Psoas muscle (tissue), 8 donors: ENCODE data around the gene NKX1-2. TPM values are rescaled to one million over a fixed set of nuclear protein-coding genes. Genes with fewer than 3 reads are reported as not detected.

ENCODE experiments used
- ATAC-seq, 4 donors: fragments of 200-7000 bp; cut with Tn5 transposase; one replicate each; pipeline ENCODE4 v1.9.1; 2020; ENCODE audit warnings: moderate library complexity in 3 of 4, mild to moderate bottlenecking in 2 of 4
- DNase-seq, 2 donors: peaks; one replicate each; pipeline ENCODE4 v3.0.0-alpha.2; 2020
- H3K27ac ChIP-seq: fragments of 200-600 bp; one replicate; pipeline ENCODE4 v1.8.0; 2022
- H3K27me3 ChIP-seq, 3 donors: fragments of 200-600 bp in 1 of 3; one replicate each; pipeline versions ENCODE4 v1.6.1 to v1.8.0; 2013 to 2022; ENCODE audit warnings: low read length in 2 of 3, mild to moderate bottlenecking in 2 of 3, moderate library complexity in 1 of 3; ENCODE audit not compliant: insufficient read depth in 3 of 3
- H3K36me3 ChIP-seq, 2 donors: fragments of 200-600 bp in 1 of 2; one replicate each; pipeline versions ENCODE4 v1.6.1 to v1.8.0; 2013 to 2022; ENCODE audit warnings: low read depth in 1 of 2, mild to moderate bottlenecking in 1 of 2, moderate library complexity in 1 of 2; ENCODE audit not compliant: insufficient read depth in 1 of 2
- H3K4me1 ChIP-seq: fragments of 200-600 bp; one replicate; pipeline ENCODE4 v1.8.0; 2022
- H3K4me3 ChIP-seq: fragments of 200-600 bp; one replicate; pipeline ENCODE4 v1.8.0; 2022; ENCODE audit warnings: mild to moderate bottlenecking
- H3K9me3 ChIP-seq: fragments of 200-600 bp; one replicate; pipeline ENCODE4 v1.8.0; 2022
- WGBS, 3 donors: extraction: QIAGEN DNeasy Blood & Tissue Kit; methylation state at CpG; one replicate each; pipeline versions ENCODE4 v1.1.6 to v1.1.7; 2013; 5-methylcytosine and 5-hydroxymethylcytosine counted together
- intact Hi-C, 2 donors: fragments of 100-400 bp; cut with DNase I; formaldehyde crosslinking; loops; one replicate each; pipeline versions ENCODE4 v1.11.0 to v1.14.2; 2022
- polyA plus RNA-seq, 3 donors: library from polyadenylated mRNA; stranded (reverse); fragments of 200-250 nt; gene quantifications; one replicate each; pipeline ENCODE4 v1.2.3, GENCODE V29; 2013
- total RNA-seq, 4 donors: library from RNA; stranded (reverse); fragmentation: NEBNext Ultra II Directional in 2 of 4; extraction: Animal tissue kit (Norgen Biotek cat#: 25700) in 2 of 4; gene quantifications; one replicate each; pipeline versions ENCODE4 v1.2.1 to v1.2.4, GENCODE V29; 2021 to 2023
- TF ChIP-seq, protein P1 (sequence below): fragments of 200-600 bp; IDR thresholded peaks from one replicate; pipeline ENCODE4 v1.8.0; 2022; ENCODE audit warnings: antibody characterized with exemption
- donor health status: healthy with polysubstance abuse.
- donor health status: DM: no; HTN: no; CAD: no; lungs with moderate emphysema.
- donor health status: Bipolar disorder and iron deficiency.
- donor health status: healthy.
- donor health status: DM: yes; HTN: yes; CAD: no.
- donor health status: DM: no; HTN: no; CAD: no.
- donor health status: DM: no; HTN: no; CAD: no.
- donor health status: DM: yes; HTN: yes; CAD: no.

The NKX1-2 gene
- total and polyA plus RNA-seq, 7 donors = not detected

DNA sequence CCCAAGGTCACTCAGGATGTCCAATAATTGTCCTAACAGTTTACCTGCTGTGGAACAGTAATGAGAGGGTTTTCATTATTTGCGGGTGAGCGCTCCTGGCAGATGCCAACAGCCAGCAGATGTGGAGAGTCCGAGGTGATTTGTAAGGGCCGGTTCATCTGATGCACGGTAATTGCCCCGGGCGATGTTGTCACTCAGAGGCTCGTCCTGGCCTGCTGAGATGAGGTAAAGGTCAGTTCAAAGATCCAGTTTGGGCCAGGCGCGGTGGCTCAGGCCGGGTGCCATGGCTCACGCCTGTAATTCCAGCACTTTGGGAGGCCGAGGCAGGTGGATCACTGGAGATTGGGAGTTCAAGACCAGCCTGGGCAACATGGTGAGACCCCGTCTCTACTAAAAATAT, 28.7 kb upstream of the NKX1-2 start:
- ATAC-seq (no peak), DNase-seq (no peak)
- no peaks in the 10 kb centered on the region for H3K36me3 ChIP-seq
- H3K4me3 ChIP-seq = no peak overlapping the region
- H3K4me1 ChIP-seq = no peaks in the 10 kb centered on the region
- H3K27me3 ChIP-seq = no peaks in the 10 kb centered on the region
- no peaks in the 10 kb centered on the region for H3K9me3 ChIP-seq
- 86 to 88% (median 87%) methylated on average over 14 of the region's 14 CpGs for WGBS, 3 donors
- TF ChIP-seq, protein P1, sequence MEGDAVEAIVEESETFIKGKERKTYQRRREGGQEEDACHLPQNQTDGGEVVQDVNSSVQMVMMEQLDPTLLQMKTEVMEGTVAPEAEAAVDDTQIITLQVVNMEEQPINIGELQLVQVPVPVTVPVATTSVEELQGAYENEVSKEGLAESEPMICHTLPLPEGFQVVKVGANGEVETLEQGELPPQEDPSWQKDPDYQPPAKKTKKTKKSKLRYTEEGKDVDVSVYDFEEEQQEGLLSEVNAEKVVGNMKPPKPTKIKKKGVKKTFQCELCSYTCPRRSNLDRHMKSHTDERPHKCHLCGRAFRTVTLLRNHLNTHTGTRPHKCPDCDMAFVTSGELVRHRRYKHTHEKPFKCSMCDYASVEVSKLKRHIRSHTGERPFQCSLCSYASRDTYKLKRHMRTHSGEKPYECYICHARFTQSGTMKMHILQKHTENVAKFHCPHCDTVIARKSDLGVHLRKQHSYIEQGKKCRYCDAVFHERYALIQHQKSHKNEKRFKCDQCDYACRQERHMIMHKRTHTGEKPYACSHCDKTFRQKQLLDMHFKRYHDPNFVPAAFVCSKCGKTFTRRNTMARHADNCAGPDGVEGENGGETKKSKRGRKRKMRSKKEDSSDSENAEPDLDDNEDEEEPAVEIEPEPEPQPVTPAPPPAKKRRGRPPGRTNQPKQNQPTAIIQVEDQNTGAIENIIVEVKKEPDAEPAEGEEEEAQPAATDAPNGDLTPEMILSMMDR = no peak
- intact Hi-C loops = no loop called here
- H3K27ac ChIP-seq = no peak overlapping the region

DNA sequence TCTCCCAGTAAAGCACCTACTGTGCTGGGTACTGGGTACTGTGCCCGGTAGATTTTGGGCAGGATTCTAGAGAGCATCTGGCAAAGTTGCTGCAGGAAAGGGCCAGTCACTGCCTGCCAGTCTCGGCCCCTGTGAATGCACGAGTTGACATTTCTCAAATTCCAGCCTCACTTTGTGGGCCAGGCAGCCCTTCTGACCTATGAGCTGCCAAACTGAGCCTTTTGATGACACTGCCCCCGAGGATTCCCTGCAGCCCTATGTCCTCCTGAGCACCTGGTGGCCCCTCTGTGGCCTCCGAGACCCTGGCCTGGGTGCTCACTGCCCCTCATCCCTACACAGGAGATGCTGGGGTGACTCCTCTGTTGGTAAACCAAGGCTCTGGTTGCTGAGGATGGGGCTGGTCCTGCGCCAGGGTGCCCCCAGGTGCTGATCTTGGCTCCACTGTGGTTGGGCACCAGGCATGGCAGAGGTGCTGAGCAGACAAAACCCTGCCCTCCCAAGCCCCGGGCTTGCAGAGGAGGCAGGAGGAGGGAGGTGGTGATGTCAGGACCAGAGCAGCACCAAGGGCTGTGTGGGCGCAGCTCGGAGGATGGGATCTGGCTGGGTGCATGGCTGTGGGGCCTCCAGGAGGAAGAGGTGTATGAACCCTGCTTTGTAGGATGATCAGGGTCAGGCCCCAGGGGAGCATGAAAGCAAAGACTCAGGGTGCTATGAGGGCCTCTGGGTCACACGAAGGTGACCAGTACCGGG, 28.0 kb upstream of the NKX1-2 start:
- Histone ChIP-seq H3K27ac (no peak overlapping the region), H3K27me3 (no peaks in the 10 kb centered on the region), H3K9me3 (no peaks in the 10 kb centered on the region), H3K4me3 (no peak overlapping the region), H3K36me3 (no peaks in the 10 kb centered on the region), H3K4me1 (no peaks in the 10 kb centered on the region)
- ATAC-seq = no peak
- TF ChIP-seq, protein P1 = no peak
- intact Hi-C loops = no loop called here
- DNase-seq = no peak
- WGBS, 3 donors = 62 to 68% (median 65%) methylated on average over 11 of the region's 11 CpGs

DNA sequence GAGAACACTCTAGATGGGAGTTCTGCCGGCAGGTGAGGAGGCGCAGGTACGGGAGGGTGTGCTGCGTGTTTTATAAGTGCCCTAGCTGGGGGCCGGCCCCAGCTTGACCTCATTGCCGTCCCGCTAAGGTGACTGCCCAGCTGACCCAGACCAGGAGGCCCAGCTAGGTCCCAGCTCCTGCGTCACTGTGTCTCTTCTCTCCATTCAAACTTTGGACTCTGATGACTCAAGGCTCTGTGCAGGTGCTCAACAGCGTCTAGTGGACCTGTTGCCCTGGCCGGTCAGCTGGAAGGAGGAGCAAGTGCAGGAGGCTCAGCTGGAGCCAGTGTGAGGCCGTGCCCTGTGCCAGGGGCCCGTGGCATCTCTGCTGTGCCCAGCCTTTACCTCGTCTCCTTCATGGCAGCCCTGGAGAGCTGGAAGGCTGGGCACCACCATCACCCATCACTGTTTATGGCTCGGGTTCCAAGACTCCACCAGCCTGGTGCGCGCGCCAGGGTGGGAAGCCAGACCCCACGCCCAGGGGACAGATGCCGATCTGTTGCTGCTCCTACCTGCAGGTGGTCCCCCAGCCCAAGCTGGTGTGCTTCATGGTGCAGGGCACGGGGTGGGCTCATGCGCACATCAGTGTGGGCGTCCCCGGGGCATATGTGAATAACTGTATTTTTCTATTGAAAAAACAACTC, 26.3 kb upstream of the NKX1-2 start:
- Histone ChIP-seq H3K27ac (no peak overlapping the region), H3K4me1 (no peaks in the 10 kb centered on the region), H3K36me3 (no peaks in the 10 kb centered on the region), H3K27me3 (no peaks in the 10 kb centered on the region), H3K4me3 (no peak overlapping the region), H3K9me3 (no peaks in the 10 kb centered on the region)
- WGBS, 3 donors = 92 to 95% (median 93%) methylated on average over 23 of the region's 23 CpGs
- TF ChIP-seq, protein P1 = no peak
- DNase-seq (no peak), ATAC-seq (no peak)
- intact Hi-C loops = no loop called here

DNA sequence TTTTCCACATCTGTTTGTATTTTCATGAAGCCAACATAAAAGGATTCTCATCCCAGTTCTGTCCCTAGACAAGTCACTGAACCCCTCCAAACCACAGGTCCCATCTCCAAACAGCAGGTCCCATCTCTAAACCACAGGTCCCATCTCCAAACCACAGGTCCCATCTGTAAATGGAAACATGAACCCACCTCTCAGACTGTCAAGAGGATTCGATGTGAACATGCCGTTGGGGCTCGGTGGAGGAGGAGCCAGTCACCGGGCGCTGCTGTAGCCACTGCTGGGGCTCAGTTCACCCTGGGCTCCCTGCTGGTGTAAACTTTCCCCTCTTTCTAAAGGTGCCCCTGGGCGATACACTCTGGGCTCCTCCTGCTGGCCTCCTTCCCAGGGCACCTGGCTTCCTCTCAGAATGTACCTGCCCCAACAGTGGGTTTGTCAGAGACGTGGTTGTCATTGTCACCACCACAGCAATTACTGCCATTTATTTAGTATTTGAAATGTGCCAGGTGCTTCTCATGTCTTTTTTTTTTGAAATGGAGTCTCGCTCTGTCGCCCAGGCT, 24.8 kb upstream of the NKX1-2 start:
- Histone ChIP-seq H3K4me3 (no peak overlapping the region), H3K9me3 (no peaks in the 10 kb centered on the region), H3K27me3 (no peaks in the 10 kb centered on the region), H3K4me1 (no peaks in the 10 kb centered on the region), H3K36me3 (no peaks in the 10 kb centered on the region), H3K27ac (no peak overlapping the region)
- intact Hi-C loops = no loop called here
- WGBS, 3 donors = 65 to 79% (median 78%) methylated on average over 9 of the region's 9 CpGs
- no peak for DNase-seq
- ATAC-seq = no peak
- TF ChIP-seq, protein P1 = no peak
